ENCODE results near the gene ZNF655.

- TF ChIP-seq CTCF (IDR thresholded peaks at IDR 0.05) (no peak), POLR2A (IDR thresholded peaks at IDR 0.05) (no peak)
These were observed 38.0 kb downstream of the ZNF655 start for GRCh38 chr7:99596408-99596955.

All from heart left ventricle (tissue), 13 donors.